RWPE2 (cell line): ENCODE results near the gene MAP4.

Experiments
- ATAC-seq: fragments of 200-7000 bp; cut with Tn5 transposase; 3 replicates; pipeline ENCODE4 v1.9.1; 2021; ENCODE audit warnings: low read depth
- DNase-seq: peaks from one replicate; pipeline ENCODE4 v3.0.0-alpha.2; 2020; ENCODE audit warnings: low spot score
- H3K27ac ChIP-seq: fragments of 450-650 bp; 2 replicates; pipeline ENCODE4 v1.5.1; 2017; ENCODE audit warnings: mild to moderate bottlenecking; ENCODE audit not compliant: poor library complexity, severe bottlenecking
- H3K27me3 ChIP-seq: fragments of 250-450 bp; sonication (Bioruptor Pico); 2 replicates; pipeline ENCODE4 v1.5.1; 2021; ENCODE audit warnings: mild to moderate bottlenecking, moderate library complexity; ENCODE audit not compliant: insufficient read depth, poor library complexity, severe bottlenecking
- H3K36me3 ChIP-seq: fragments of 250-450 bp; sonication (Bioruptor Pico); 2 replicates; pipeline ENCODE4 v1.5.1; 2020; ENCODE audit warnings: low read depth, mild to moderate bottlenecking, moderate library complexity
- H3K4me1 ChIP-seq: fragments of 250-450 bp; sonication (Bioruptor Pico); 2 replicates; pipeline ENCODE4 v1.5.1; 2021; ENCODE audit warnings: mild to moderate bottlenecking, moderate library complexity; ENCODE audit not compliant: insufficient read depth, poor library complexity, severe bottlenecking
- H3K4me3 ChIP-seq: fragments of 250-450 bp; sonication (Bioruptor Pico); 2 replicates; pipeline ENCODE4 v1.5.1; 2021; ENCODE audit warnings: mild to moderate bottlenecking, moderate library complexity; ENCODE audit not compliant: severe bottlenecking
- H3K9me3 ChIP-seq: fragments of 250-450 bp; sonication (Bioruptor Pico); 2 replicates; pipeline ENCODE4 v1.5.1; 2021; ENCODE audit warnings: mild to moderate bottlenecking, moderate library complexity; ENCODE audit not compliant: severe bottlenecking
- TF ChIP-seq, protein P1 (sequence below): fragments of 450-650 bp; IDR thresholded peaks from one replicate; pipeline ENCODE4 v1.5.1; 2017; ENCODE audit warnings: mild to moderate bottlenecking, moderate library complexity; ENCODE audit not compliant: poor library complexity, severe bottlenecking

Gene MAP4

DNA sequence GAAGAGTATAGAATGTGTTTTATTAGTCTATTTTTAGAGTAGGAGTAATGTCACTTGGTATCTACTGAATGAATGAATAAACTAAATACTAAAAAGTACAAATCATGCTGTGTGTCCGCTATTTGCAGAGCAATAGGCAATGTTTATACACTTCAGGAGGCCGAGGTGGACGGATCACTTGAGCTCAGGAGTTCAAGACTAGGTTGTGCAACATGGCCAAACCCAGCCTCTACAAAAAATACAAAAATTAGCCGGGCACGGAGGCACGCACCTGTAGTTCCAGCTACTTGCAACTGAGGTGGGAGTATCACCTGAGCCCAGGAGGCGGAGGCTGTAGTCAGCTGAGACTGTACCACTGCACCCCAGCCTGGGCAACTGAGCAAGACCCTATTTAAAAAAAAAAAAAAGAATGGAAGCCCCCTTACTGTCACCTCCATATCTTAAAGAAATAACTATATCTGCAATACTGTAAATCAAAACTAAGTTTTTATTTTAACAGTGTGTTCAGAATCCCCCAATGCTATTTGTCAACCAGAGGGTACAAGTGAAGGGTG lies 114.9 kb downstream of the MAP4 start:
- Histone ChIP-seq H3K27ac (no peak overlapping the region), H3K4me1 (no peaks in the 10 kb centered on the region), H3K27me3 (peaks cover 3% of the 10 kb centered on the region), H3K4me3 (no peak overlapping the region), H3K9me3 (no peaks in the 10 kb centered on the region), H3K36me3 (peaks cover 66% of the 10 kb centered on the region)
- ATAC-seq (no peak), DNase-seq (no peak)
- TF ChIP-seq, protein P1, sequence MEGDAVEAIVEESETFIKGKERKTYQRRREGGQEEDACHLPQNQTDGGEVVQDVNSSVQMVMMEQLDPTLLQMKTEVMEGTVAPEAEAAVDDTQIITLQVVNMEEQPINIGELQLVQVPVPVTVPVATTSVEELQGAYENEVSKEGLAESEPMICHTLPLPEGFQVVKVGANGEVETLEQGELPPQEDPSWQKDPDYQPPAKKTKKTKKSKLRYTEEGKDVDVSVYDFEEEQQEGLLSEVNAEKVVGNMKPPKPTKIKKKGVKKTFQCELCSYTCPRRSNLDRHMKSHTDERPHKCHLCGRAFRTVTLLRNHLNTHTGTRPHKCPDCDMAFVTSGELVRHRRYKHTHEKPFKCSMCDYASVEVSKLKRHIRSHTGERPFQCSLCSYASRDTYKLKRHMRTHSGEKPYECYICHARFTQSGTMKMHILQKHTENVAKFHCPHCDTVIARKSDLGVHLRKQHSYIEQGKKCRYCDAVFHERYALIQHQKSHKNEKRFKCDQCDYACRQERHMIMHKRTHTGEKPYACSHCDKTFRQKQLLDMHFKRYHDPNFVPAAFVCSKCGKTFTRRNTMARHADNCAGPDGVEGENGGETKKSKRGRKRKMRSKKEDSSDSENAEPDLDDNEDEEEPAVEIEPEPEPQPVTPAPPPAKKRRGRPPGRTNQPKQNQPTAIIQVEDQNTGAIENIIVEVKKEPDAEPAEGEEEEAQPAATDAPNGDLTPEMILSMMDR: no peak

DNA sequence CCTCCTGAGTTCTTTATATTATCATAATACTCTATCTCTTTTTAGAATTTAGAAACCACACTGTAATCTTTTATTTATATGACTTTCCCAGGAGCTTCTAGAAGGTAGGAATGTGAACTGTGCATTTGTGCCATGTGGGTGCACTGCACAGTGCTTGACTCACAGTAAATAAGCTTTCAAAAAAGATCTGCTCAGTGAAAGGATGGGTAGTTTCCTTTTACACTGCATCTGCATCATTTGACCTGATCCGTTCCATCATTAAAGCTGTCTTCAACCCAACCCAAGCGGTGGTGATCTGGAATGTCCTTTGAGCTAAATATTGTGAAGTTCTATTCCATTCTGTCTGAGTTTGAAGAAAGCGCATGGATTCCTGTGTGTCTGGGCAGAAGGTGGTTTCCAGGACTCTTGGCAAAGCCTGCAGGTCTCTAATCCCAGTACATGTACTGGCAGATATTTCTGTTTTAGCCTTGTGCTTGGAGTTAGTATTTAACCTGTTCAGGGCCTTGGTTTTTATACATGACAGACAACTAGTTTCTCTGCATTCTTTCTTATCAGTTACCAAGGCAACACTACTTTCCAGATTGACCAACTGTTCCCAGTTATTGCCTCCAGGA lies 116.6 kb downstream of the MAP4 start:
- Histone ChIP-seq H3K4me1 (no peaks in the 10 kb centered on the region), H3K4me3 (no peak overlapping the region), H3K9me3 (no peaks in the 10 kb centered on the region), H3K27ac (no peak overlapping the region), H3K36me3 (peaks cover 71% of the 10 kb centered on the region), H3K27me3 (peaks cover 3% of the 10 kb centered on the region)
- DNase-seq (no peak), ATAC-seq (no peak; the same call in 2 of the 3 replicates)
- TF ChIP-seq, protein P1: no peak

DNA sequence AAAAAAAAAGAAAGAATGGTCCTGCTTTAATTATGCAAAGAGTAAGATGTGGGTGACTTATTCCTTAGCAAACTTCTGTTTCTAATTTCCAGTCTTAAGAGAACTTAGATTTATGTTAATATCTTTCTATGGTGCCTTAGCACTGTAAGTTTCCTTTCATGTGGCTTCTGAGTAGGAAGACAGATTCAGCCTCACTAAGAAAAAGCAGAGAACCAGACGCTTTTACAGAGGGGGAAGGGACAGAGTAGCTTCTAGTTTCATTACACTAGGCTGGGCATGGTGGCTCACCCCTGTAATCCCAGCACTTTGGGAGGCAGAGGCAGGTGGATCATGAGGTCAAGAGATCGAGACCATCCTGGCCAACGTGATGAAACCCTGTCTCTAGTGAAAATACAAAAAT lies 118.3 kb downstream of the MAP4 start:
- ATAC-seq (no peak), DNase-seq (no peak)
- Histone ChIP-seq H3K4me3 (no peak overlapping the region), H3K36me3 (peaks cover 78% of the 10 kb centered on the region), H3K27me3 (peaks cover 3% of the 10 kb centered on the region), H3K4me1 (no peaks in the 10 kb centered on the region), H3K9me3 (no peaks in the 10 kb centered on the region), H3K27ac (no peak overlapping the region)
- TF ChIP-seq, protein P1: no peak

DNA sequence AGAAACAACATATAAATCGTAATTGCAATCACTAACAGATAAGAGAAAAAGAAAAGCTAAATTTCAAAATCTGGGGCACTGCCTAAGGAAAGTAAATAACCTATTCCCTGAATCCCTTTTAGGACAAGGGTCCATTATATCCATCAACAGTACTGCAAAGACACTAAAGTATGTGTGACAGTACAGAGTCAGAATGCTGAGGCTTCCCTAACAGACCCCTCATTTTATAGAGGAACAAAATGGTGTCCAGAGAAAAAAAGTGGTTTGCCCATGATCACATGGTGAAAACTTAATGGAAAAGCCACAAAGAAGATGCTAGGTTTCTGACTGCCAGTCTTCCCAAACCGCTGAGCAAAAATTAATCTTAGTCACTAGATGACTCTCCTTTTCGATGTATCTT lies 119.5 kb downstream of the MAP4 start:
- ATAC-seq (no peak), DNase-seq (no peak)
- no peaks in the 10 kb centered on the region for H3K4me1 ChIP-seq
- TF ChIP-seq, protein P1: no peak
- no peak overlapping the region for H3K27ac ChIP-seq
- no peaks in the 10 kb centered on the region for H3K9me3 ChIP-seq
- peaks cover 84% of the 10 kb centered on the region for H3K36me3 ChIP-seq
- no peak overlapping the region for H3K4me3 ChIP-seq
- H3K27me3 ChIP-seq: no peaks in the 10 kb centered on the region

DNA sequence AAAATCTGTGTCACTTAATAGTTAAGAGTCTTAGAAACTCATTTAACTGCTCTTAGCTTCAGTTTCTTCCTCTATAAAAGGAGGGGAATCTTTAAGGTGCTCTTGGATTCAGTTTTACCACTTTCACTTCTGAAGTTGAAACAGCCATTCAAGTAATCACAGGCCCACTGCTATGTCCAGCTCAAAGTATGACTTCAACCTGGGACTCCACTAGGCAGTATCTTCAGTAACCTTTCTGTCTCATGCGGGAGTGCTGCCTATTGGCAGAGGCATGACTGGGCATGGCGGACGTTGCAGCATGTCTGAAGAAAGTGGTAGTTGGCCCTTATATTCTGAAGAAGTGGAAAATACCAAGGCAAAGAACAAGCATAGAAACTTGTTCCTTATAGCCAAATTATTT lies 121.0 kb downstream of the MAP4 start:
- H3K4me3 ChIP-seq: no peak overlapping the region
- no peak overlapping the region for H3K27ac ChIP-seq
- TF ChIP-seq, protein P1: no peak
- H3K9me3 ChIP-seq: no peaks in the 10 kb centered on the region
- no peaks in the 10 kb centered on the region for H3K4me1 ChIP-seq
- H3K27me3 ChIP-seq: no peaks in the 10 kb centered on the region
- peaks cover 81% of the 10 kb centered on the region for H3K36me3 ChIP-seq
- DNase-seq (no peak), ATAC-seq (no peak)
